ENCODE data around the gene SRC. TPM values are rescaled to one million over a fixed set of nuclear protein-coding genes. Genes with fewer than 3 reads are reported as not detected.

The SRC gene
- total RNA-seq, 2 experiments from 2014 or later, result 4.2 to 5.7 TPM

- H3K9me3 Mint-ChIP-seq (ENCODE audit: low read depth), result no peaks in the 10 kb centered on the region
- no peaks in the 10 kb centered on the region for H3K27me3 Mint-ChIP-seq
- DNase-seq (no peak), ATAC-seq (no peak)
- peaks cover 24% of the 10 kb centered on the region for H3K4me1 Mint-ChIP-seq
- peak overlapping the region; percentile 40 for H3K27ac Mint-ChIP-seq
- no peak overlapping the region for H3K4me3 Mint-ChIP-seq
- intact Hi-C loops (cut with DNase I, micrococcal nuclease), result no loop called here
- ChIA-PET POLR2A (no interaction called here), CTCF (no interaction called here)
- peaks cover 14% of the 10 kb centered on the region for H3K36me3 Mint-ChIP-seq (ENCODE audit: low read depth)
Measured at GRCh38 chr20:37315452-37316110, 30.4 kb upstream of the SRC start.

- ChIA-PET CTCF (no interaction called here), POLR2A (no interaction called here)
- Mint-ChIP-seq H3K27ac (peak overlapping the region; percentile 26), H3K9me3 (ENCODE audit: low read depth) (no peaks in the 10 kb centered on the region), H3K27me3 (no peaks in the 10 kb centered on the region), H3K36me3 (ENCODE audit: low read depth) (peaks cover 11% of the 10 kb centered on the region), H3K4me3 (no peak overlapping the region), H3K4me1 (peaks cover 24% of the 10 kb centered on the region)
- intact Hi-C loops (cut with DNase I, micrococcal nuclease), result no loop called here
- ATAC-seq (peak; percentile 78), DNase-seq (peak; percentile 38)
Measured at GRCh38 chr20:37316116-37316774, 29.7 kb upstream of the SRC start.

- Mint-ChIP-seq H3K36me3 (ENCODE audit: low read depth) (peaks cover 11% of the 10 kb centered on the region), H3K4me3 (no peak overlapping the region), H3K4me1 (peaks cover 24% of the 10 kb centered on the region), H3K27ac (no peak overlapping the region), H3K27me3 (no peaks in the 10 kb centered on the region), H3K9me3 (ENCODE audit: low read depth) (no peaks in the 10 kb centered on the region)
- CTCF ChIA-PET, result no interaction called here
- no peak for DNase-seq
- intact Hi-C loops (cut with DNase I, micrococcal nuclease), result no loop called here
- POLR2A ChIA-PET, result no interaction called here
- ATAC-seq, result no peak
Measured at GRCh38 chr20:37316775-37317170, 29.2 kb upstream of the SRC start.

- no peaks in the 10 kb centered on the region for H3K27me3 Mint-ChIP-seq
- H3K9me3 Mint-ChIP-seq (ENCODE audit: low read depth), result no peaks in the 10 kb centered on the region
- intact Hi-C loops (cut with DNase I, micrococcal nuclease), result no loop called here
- H3K4me3 Mint-ChIP-seq, result no peak overlapping the region
- H3K4me1 Mint-ChIP-seq, result peaks cover 24% of the 10 kb centered on the region
- DNase-seq (no peak), ATAC-seq (no peak)
- no peak overlapping the region for H3K27ac Mint-ChIP-seq
- POLR2A ChIA-PET, result no interaction called here
- peaks cover 11% of the 10 kb centered on the region for H3K36me3 Mint-ChIP-seq (ENCODE audit: low read depth)
- CTCF ChIA-PET, result no interaction called here
Measured at GRCh38 chr20:37317316-37317715, 28.6 kb upstream of the SRC start.

GRCh38 chr20:37317994-37318640 is 27.8 kb upstream of the SRC start:
- Mint-ChIP-seq H3K36me3 (ENCODE audit: low read depth) (peaks cover 7% of the 10 kb centered on the region), H3K27me3 (no peaks in the 10 kb centered on the region), H3K9me3 (ENCODE audit: low read depth) (no peaks in the 10 kb centered on the region), H3K4me1 (peaks cover 24% of the 10 kb centered on the region), H3K4me3 (no peak overlapping the region), H3K27ac (no peak overlapping the region)
- ChIA-PET CTCF (no interaction called here), POLR2A (no interaction called here)
- intact Hi-C loops (cut with DNase I, micrococcal nuclease), result no loop called here
- ATAC-seq, result no peak
- DNase-seq, result no peak

- H3K4me1 Mint-ChIP-seq, result peaks cover 24% of the 10 kb centered on the region
- intact Hi-C loops (cut with DNase I, micrococcal nuclease), result no loop called here
- H3K4me3 Mint-ChIP-seq, result no peak overlapping the region
- ATAC-seq (no peak), DNase-seq (no peak)
- H3K27ac Mint-ChIP-seq, result no peak overlapping the region
- POLR2A ChIA-PET, result no interaction called here
- H3K36me3 Mint-ChIP-seq (ENCODE audit: low read depth), result peaks cover 6% of the 10 kb centered on the region
- CTCF ChIA-PET, result no interaction called here
- H3K9me3 Mint-ChIP-seq (ENCODE audit: low read depth), result no peaks in the 10 kb centered on the region
- no peaks in the 10 kb centered on the region for H3K27me3 Mint-ChIP-seq
Measured at GRCh38 chr20:37319151-37319671, 26.7 kb upstream of the SRC start.

GRCh38 chr20:37323985-37324384 is 22.0 kb upstream of the SRC start:
- ChIA-PET POLR2A (interaction anchor here (0.6 kb wide), 1 partner anchor 118 kb away, joined by 5 read pairs; no protein-coding TSS in a partner anchor), CTCF (interaction anchor here (0.7 to 1.2 kb wide), 2 partner anchors 24 to 25 kb away, joined by 3 to 5 read pairs; no protein-coding TSS in a partner anchor)
- intact Hi-C loops (cut with DNase I, micrococcal nuclease), result no loop called here
- Mint-ChIP-seq H3K27ac (no peak overlapping the region), H3K36me3 (ENCODE audit: low read depth) (no peaks in the 10 kb centered on the region), H3K4me3 (no peak overlapping the region), H3K9me3 (ENCODE audit: low read depth) (no peaks in the 10 kb centered on the region), H3K4me1 (no peaks in the 10 kb centered on the region), H3K27me3 (no peaks in the 10 kb centered on the region)
- ATAC-seq, result no peak
- DNase-seq, result no peak

GRCh38 chr20:37325206-37325605 is 20.7 kb upstream of the SRC start:
- no peaks in the 10 kb centered on the region for H3K36me3 Mint-ChIP-seq (ENCODE audit: low read depth)
- ChIA-PET CTCF (no interaction called here), POLR2A (no interaction called here)
- no peak overlapping the region for H3K27ac Mint-ChIP-seq
- H3K27me3 Mint-ChIP-seq, result no peaks in the 10 kb centered on the region
- H3K4me1 Mint-ChIP-seq, result no peaks in the 10 kb centered on the region
- no peak for DNase-seq
- intact Hi-C loops (cut with DNase I, micrococcal nuclease), result no loop called here
- H3K4me3 Mint-ChIP-seq, result no peak overlapping the region
- ATAC-seq, result no peak
- no peaks in the 10 kb centered on the region for H3K9me3 Mint-ChIP-seq (ENCODE audit: low read depth)

GRCh38 chr20:37326666-37327065 is 19.3 kb upstream of the SRC start:
- POLR2A ChIA-PET, result no interaction called here
- no peak overlapping the region for H3K4me3 Mint-ChIP-seq
- intact Hi-C loops (cut with DNase I, micrococcal nuclease), result no loop called here

GRCh38 chr20:37327748-37328147 is 18.2 kb upstream of the SRC start:
- Mint-ChIP-seq H3K27me3 (no peaks in the 10 kb centered on the region), H3K36me3 (ENCODE audit: low read depth) (no peaks in the 10 kb centered on the region), H3K4me3 (no peak overlapping the region), H3K9me3 (ENCODE audit: low read depth) (no peaks in the 10 kb centered on the region), H3K27ac (no peak overlapping the region), H3K4me1 (no peaks in the 10 kb centered on the region)
- DNase-seq (no peak), ATAC-seq (no peak)
- ChIA-PET POLR2A (no interaction called here), CTCF (no interaction called here)
- intact Hi-C loops (cut with DNase I, micrococcal nuclease), result no loop called here

More at GRCh38 chr20:37326666-37327065, 19.3 kb upstream of the SRC start:
- ATAC-seq (no peak), DNase-seq (no peak)
- H3K27ac Mint-ChIP-seq, result no peak overlapping the region
- H3K4me1 Mint-ChIP-seq, result no peaks in the 10 kb centered on the region
- H3K36me3 Mint-ChIP-seq (ENCODE audit: low read depth), result no peaks in the 10 kb centered on the region
- H3K9me3 Mint-ChIP-seq (ENCODE audit: low read depth), result no peaks in the 10 kb centered on the region
- CTCF ChIA-PET, result interaction anchor here (0.8 to 1.2 kb wide), 3 partner anchors 102 to 481 kb away, joined by 3 to 4 read pairs (median 3); no protein-coding TSS in a partner anchor
- no peaks in the 10 kb centered on the region for H3K27me3 Mint-ChIP-seq

GRCh38 chr20:37328149-37328945 is 17.6 kb upstream of the SRC start:
- ChIA-PET CTCF (no interaction called here), POLR2A (no interaction called here)
- H3K36me3 Mint-ChIP-seq (ENCODE audit: low read depth), result no peaks in the 10 kb centered on the region
- intact Hi-C loops (cut with DNase I, micrococcal nuclease), result no loop called here
- no peaks in the 10 kb centered on the region for H3K9me3 Mint-ChIP-seq (ENCODE audit: low read depth)
- no peak for ATAC-seq
- no peak for DNase-seq
- no peak overlapping the region for H3K4me3 Mint-ChIP-seq
- no peak overlapping the region for H3K27ac Mint-ChIP-seq
- H3K4me1 Mint-ChIP-seq, result no peaks in the 10 kb centered on the region
- H3K27me3 Mint-ChIP-seq, result no peaks in the 10 kb centered on the region
